H1 (cell line): ENCODE data around the gene TOR1A. TPM values are rescaled to one million over a fixed set of nuclear protein-coding genes. Genes with fewer than 3 reads are reported as not detected.

Source experiments
- CTCF ChIA-PET: fragments of 300-600 bp; sonication (Branson Sonifier 250); formaldehyde crosslinking; loops from one replicate; lab custom pipeline; 2021; ENCODE audit not compliant: partially characterized antibody; lab: Charles Lee
- POLR2A ChIA-PET: fragments of 300-600 bp; sonication (Branson Sonifier 250); formaldehyde crosslinking; loops from one replicate; lab custom pipeline; 2021; ENCODE audit warnings: inconsistent platforms; ENCODE audit not compliant: partially characterized antibody; lab: Charles Lee
- DNase-seq, 2 experiments: peaks; one replicate each; pipeline versions ENCODE4 v3.0.0 to v3.0.0-alpha.2; 2010 to 2022; ENCODE audit warnings: low spot score in 2 of 2, low read depth in 1 of 2, mixed read lengths in 1 of 2
- FAIRE-seq: peaks from 2 replicates; lab custom pipeline; 2011; peaks lifted over from hg19 to GRCh38; lab: Jason Lieb, UNC
- H2AFZ ChIP-seq: 2 replicates; pipeline ENCODE4 v1.8.1; 2012; ENCODE audit warnings: low read length, inconsistent platforms
- H2AK5ac ChIP-seq: 2 replicates; pipeline ENCODE4 v1.6.1; 2013; ENCODE audit warnings: low read depth, low read length
- H2BK120ac ChIP-seq: replicated peaks from 2 replicates; pipeline ENCODE3; 2013; ENCODE audit warnings: low read depth, low read length, inconsistent platforms
- H2BK12ac ChIP-seq: 2 replicates; pipeline ENCODE4 v1.6.1; 2013; ENCODE audit warnings: low read depth, low read length
- H2BK15ac ChIP-seq: 2 replicates; pipeline ENCODE4 v1.6.1; 2013; ENCODE audit warnings: low read length
- H2BK20ac ChIP-seq: 2 replicates; pipeline ENCODE4 v1.6.1; 2013; ENCODE audit warnings: low read length
- H2BK5ac ChIP-seq: 2 replicates; pipeline ENCODE4 v1.6.1; 2013; ENCODE audit warnings: low read depth, low read length
- H3K14ac ChIP-seq: 2 replicates; pipeline ENCODE4 v1.6.1; 2013; ENCODE audit warnings: inconsistent platforms; ENCODE audit not compliant: insufficient read length
- H3K18ac ChIP-seq: 2 replicates; pipeline ENCODE4 v1.6.1; 2013; ENCODE audit warnings: low read length; ENCODE audit errors: extremely low read depth
- H3K23ac ChIP-seq: 2 replicates; pipeline ENCODE4 v1.6.1; 2013; ENCODE audit warnings: inconsistent platforms; ENCODE audit not compliant: insufficient read length
- H3K23me2 ChIP-seq: 2 replicates; pipeline ENCODE4 v1.6.1; 2013; ENCODE audit warnings: low read depth, low read length
- H3K27ac ChIP-seq: 2 replicates; pipeline ENCODE4 v1.6.1; 2011; ENCODE audit warnings: low read depth, low read length, inconsistent platforms
- H3K27me3 ChIP-seq, 4 experiments: replicated peaks in 1 of 4; 1 replicate in 1 of 4; 2 replicates in 3 of 4; pipeline versions ENCODE4 v1.6.1 to v1.8.1; 2011 to 2013; ENCODE audit warnings: low read length in 3 of 4, mild to moderate bottlenecking in 3 of 4, inconsistent platforms in 2 of 4, mixed read lengths in 2 of 4, moderate library complexity in 1 of 4; ENCODE audit not compliant: control insufficient read depth in 3 of 4, insufficient read depth in 3 of 4; ENCODE audit errors: extremely low read depth in 1 of 4
- H3K36me3 ChIP-seq, 4 experiments: 2 replicates each; pipeline versions ENCODE4 v1.6.1 to v1.8.1; 2011 to 2013; ENCODE audit warnings: mild to moderate bottlenecking in 4 of 4, low read length in 3 of 4, moderate library complexity in 2 of 4, control low read depth in 1 of 4, inconsistent platforms in 1 of 4; ENCODE audit not compliant: insufficient read depth in 4 of 4, control insufficient read depth in 2 of 4
- H3K4ac ChIP-seq: replicated peaks from 2 replicates; pipeline ENCODE3; 2013; ENCODE audit warnings: low read length, low read depth, mixed read lengths, inconsistent platforms; ENCODE audit not compliant: insufficient read length
- H3K4me1 ChIP-seq, 4 experiments: replicated peaks in 1 of 4; 1 replicate in 1 of 4; 2 replicates in 3 of 4; pipeline versions ENCODE4 v1.6.1 to v1.8.1; 2011 to 2013; ENCODE audit warnings: low read length in 3 of 4, inconsistent platforms in 2 of 4, mixed read lengths in 1 of 4; ENCODE audit not compliant: insufficient read depth in 4 of 4, control insufficient read depth in 3 of 4
- H3K4me2 ChIP-seq, 2 experiments: 2 replicates each; pipeline versions ENCODE4 v1.6.1 to v1.8.1; 2011 to 2013; ENCODE audit warnings: low read depth in 2 of 2, low read length in 2 of 2, control low read depth in 1 of 2, inconsistent platforms in 1 of 2, mild to moderate bottlenecking in 1 of 2; ENCODE audit not compliant: insufficient read depth in 1 of 2
- H3K4me3 ChIP-seq, 4 experiments: fragments of 200-600, 300-600 bp in 1 of 4; sonication (generic), shearing (Covaris generic), sonication (Bioruptor Twin) in 1 of 4; 2 replicates each; pipeline versions ENCODE4 v1.5.1 to v1.8.1; 2011 to 2016; ENCODE audit warnings: low read length in 4 of 4, low read depth in 3 of 4, control low read depth in 2 of 4, inconsistent platforms in 2 of 4, mild to moderate bottlenecking in 2 of 4, mixed read lengths in 1 of 4, moderate library complexity in 1 of 4; ENCODE audit not compliant: insufficient read depth in 2 of 4; ENCODE audit errors: extremely low read depth in 1 of 4
- H3K56ac ChIP-seq: replicated peaks from 2 replicates; pipeline ENCODE3; 2013; ENCODE audit warnings: low read depth, mild to moderate bottlenecking, mixed read lengths, low read length, inconsistent platforms; ENCODE audit not compliant: insufficient read length
- H3K79me1 ChIP-seq: 2 replicates; pipeline ENCODE4 v1.6.1; 2013; ENCODE audit warnings: low read depth, low read length, control low read depth
- H3K79me2 ChIP-seq, 2 experiments: 2 replicates each; pipeline versions ENCODE4 v1.6.1 to v1.8.1; 2012 to 2013; ENCODE audit warnings: low read length in 2 of 2, mild to moderate bottlenecking in 2 of 2, inconsistent platforms in 1 of 2; ENCODE audit not compliant: insufficient read depth in 2 of 2, control insufficient read depth in 1 of 2
- H3K9ac ChIP-seq, 4 experiments: replicated peaks in 1 of 4; 1 replicate in 1 of 4; 2 replicates in 3 of 4; pipeline versions ENCODE4 v1.6.1 to v1.8.1; 2011 to 2013; ENCODE audit warnings: low read depth in 3 of 4, low read length in 3 of 4, control low read depth in 2 of 4, mild to moderate bottlenecking in 2 of 4, moderate library complexity in 2 of 4, inconsistent platforms in 1 of 4; ENCODE audit errors: extremely low read depth in 1 of 4
- H3K9me3 ChIP-seq, 2 experiments: 2 replicates each; pipeline versions ENCODE4 v1.6.1 to v1.8.1; 2012 to 2013; ENCODE audit warnings: mild to moderate bottlenecking in 2 of 2, moderate library complexity in 2 of 2, control low read depth in 1 of 2, inconsistent platforms in 1 of 2, low read depth in 1 of 2, low read length in 1 of 2, mixed read lengths in 1 of 2; ENCODE audit not compliant: insufficient read depth in 2 of 2
- H4K20me1 ChIP-seq, 2 experiments: replicated peaks in 1 of 2; 2 replicates each; pipeline versions ENCODE3 to v1.8.1; 2011 to 2013; ENCODE audit warnings: inconsistent platforms in 2 of 2, low read length in 2 of 2, mild to moderate bottlenecking in 1 of 2; ENCODE audit not compliant: insufficient read depth in 2 of 2, control insufficient read depth in 1 of 2
- H4K5ac ChIP-seq: 2 replicates; pipeline ENCODE4 v1.6.1; 2013; ENCODE audit warnings: low read length, low read depth, mixed read lengths, inconsistent platforms; ENCODE audit not compliant: insufficient read length
- H4K8ac ChIP-seq: 2 replicates; pipeline ENCODE4 v1.8.0; 2013; ENCODE audit warnings: mild to moderate bottlenecking, moderate library complexity, low read length, inconsistent platforms; ENCODE audit not compliant: insufficient read depth; ENCODE audit errors: extremely low read depth
- H4K91ac ChIP-seq: replicated peaks from 2 replicates; pipeline ENCODE3; 2013; ENCODE audit warnings: low read length, mixed read lengths, inconsistent platforms; ENCODE audit not compliant: insufficient read length
- GABPA ChIP-seq: IDR thresholded peaks from 2 replicates; pipeline ENCODE4 v1.6.1; 2011; ENCODE audit warnings: mild to moderate bottlenecking, low read length, moderate library complexity, borderline replicate concordance; ENCODE audit not compliant: insufficient read depth
- KDM5A ChIP-seq: fragments of 200-600 bp; IDR thresholded peaks from 2 replicates; pipeline ENCODE4 v1.7.1; 2012; ENCODE audit warnings: mild to moderate bottlenecking, low read length, inconsistent platforms, mixed read lengths
- WGBS, 2 experiments: shearing (Covaris generic) in 1 of 2; methylation state at CpG; one replicate each; pipeline versions ENCODE4 v1.1.6 to v1.1.7; 2013 to 2015; ENCODE audit warnings: low lambda C conversion rate in 2 of 2, mixed read lengths in 2 of 2, inconsistent platforms in 1 of 2, low coverage in 1 of 2, missing lambda C conversion rate in 1 of 2; ENCODE audit not compliant: insufficient replicate concordance in 2 of 2, insufficient coverage in 1 of 2, insufficient read length in 1 of 2; ENCODE audit errors: extremely low coverage in 1 of 2, missing lambda C conversion rate in 1 of 2; 5-methylcytosine and 5-hydroxymethylcytosine counted together
- polyA plus RNA-seq, 7 experiments: library from polyadenylated mRNA; depleted of rRNA in 3 of 7; stranded (reverse) in 5 of 7; unstranded in 2 of 7; fragments of >200 nt in 5 of 7; fragments of 200-250 nt in 2 of 7; gene quantifications; 1 replicate in 5 of 7; 2 replicates in 1 of 7; 4 replicates in 1 of 7; pipeline versions ENCODE4 v1.2.1 to v1.2.3, GENCODE V29; 2011 to 2013; ENCODE audit warnings: missing spikeins in 2 of 7, mixed read lengths in 2 of 7
- total RNA-seq: library from RNA; stranded (reverse); fragmentation: NEBNext Ultra II Directional; extraction: Animal tissue kit (Norgen Biotek cat#: 25700); gene quantifications from 2 replicates; pipeline ENCODE4 v1.2.1, GENCODE V29; 2021

Gene TOR1A
- total and polyA plus RNA-seq, 2 of the 8 experiments (the other 6 are each of a cell fraction or from before 2014, with no cell fraction given): 37.6 to 46.7 TPM

- POLR2A ChIA-PET: interaction anchor here (1.2 kb wide), 1 partner anchor 10 kb away, joined by 3 read pairs; no protein-coding TSS in a partner anchor
These were observed 41.2 kb upstream of the TOR1A start for GRCh38 chr9:129864991-129865647.

More at GRCh38 chr9:129864991-129865647, 41.2 kb upstream of the TOR1A start:
- no peak overlapping the region for H3K4me2 ChIP-seq
- no peak overlapping the region for H2BK12ac ChIP-seq
- no peaks in the 10 kb centered on the region for H3K79me2 ChIP-seq
- no peak overlapping the region for H2BK5ac ChIP-seq
- no peaks in the 10 kb centered on the region for H3K27me3 ChIP-seq
- H3K4me3 ChIP-seq: no peak overlapping the region
- no peak overlapping the region for H2AFZ ChIP-seq
- no peaks in the 10 kb centered on the region for H3K9me3 ChIP-seq
- no peak overlapping the region for H4K91ac ChIP-seq
- no peak overlapping the region for H2BK20ac ChIP-seq
- no peaks in the 10 kb centered on the region for H3K4me1 ChIP-seq
- peaks cover 0 to 6% (median 0%) of the 10 kb centered on the region in 4 experiments; a peak in 3 of 8 replicates for H3K36me3 ChIP-seq
- no peak overlapping the region for H3K56ac ChIP-seq
- no peak overlapping the region for H2BK15ac ChIP-seq
- H2AK5ac ChIP-seq: no peak overlapping the region
- CTCF ChIA-PET: interaction anchor here (0.6 to 1.6 kb wide), 4 partner anchors 10 to 589 kb away, joined by 3 to 4 read pairs (median 4); no protein-coding TSS in a partner anchor
- no peak overlapping the region for H3K9ac ChIP-seq
- no peak overlapping the region for H3K18ac ChIP-seq
- no peak overlapping the region for H2BK120ac ChIP-seq
- H3K23ac ChIP-seq: no peak overlapping the region
- H3K23me2 ChIP-seq: no peaks in the 10 kb centered on the region
- no peaks in the 10 kb centered on the region for H3K79me1 ChIP-seq
- WGBS, 2 experiments: 68% methylated on average over 11 of the region's 11 CpGs; no CpG with 5 or more reads in 1 of the 2 experiments
- no peak for FAIRE-seq
- H4K8ac ChIP-seq: peak overlapping the region; percentile 25; the same call in 1 of the 2 replicates
- TF ChIP-seq KDM5A (no peak), GABPA (no peak)
- H3K27ac ChIP-seq: no peak overlapping the region
- no peaks in the 10 kb centered on the region for H4K20me1 ChIP-seq
- H4K5ac ChIP-seq: no peak overlapping the region
- DNase-seq: no peak
- H3K14ac ChIP-seq: no peak overlapping the region
- H3K4ac ChIP-seq: no peak overlapping the region
